Activated CD4-positive, alpha-beta T cell treated with anti-CD3 and anti-CD28 coated beads, Interleukin-2, Interleukin-4, amounts not matched to agents 100 ng/mL and 50 ng/mL, durations not matched to agents 16 hours and 8 hours (primary cell): Measurements from ENCODE around the gene PAQR5.
"Not testable (repeated sequence)": the region's sequence is repeated elsewhere in the genome, so short reads cannot be mapped to it uniquely, and the experiment has no call there.

Source experiments
- DNase-seq: peaks from one replicate; pipeline ENCODE4 v3.0.0-alpha.2; 2020; ENCODE audit warnings: low spot score

Gene PAQR5

DNA sequence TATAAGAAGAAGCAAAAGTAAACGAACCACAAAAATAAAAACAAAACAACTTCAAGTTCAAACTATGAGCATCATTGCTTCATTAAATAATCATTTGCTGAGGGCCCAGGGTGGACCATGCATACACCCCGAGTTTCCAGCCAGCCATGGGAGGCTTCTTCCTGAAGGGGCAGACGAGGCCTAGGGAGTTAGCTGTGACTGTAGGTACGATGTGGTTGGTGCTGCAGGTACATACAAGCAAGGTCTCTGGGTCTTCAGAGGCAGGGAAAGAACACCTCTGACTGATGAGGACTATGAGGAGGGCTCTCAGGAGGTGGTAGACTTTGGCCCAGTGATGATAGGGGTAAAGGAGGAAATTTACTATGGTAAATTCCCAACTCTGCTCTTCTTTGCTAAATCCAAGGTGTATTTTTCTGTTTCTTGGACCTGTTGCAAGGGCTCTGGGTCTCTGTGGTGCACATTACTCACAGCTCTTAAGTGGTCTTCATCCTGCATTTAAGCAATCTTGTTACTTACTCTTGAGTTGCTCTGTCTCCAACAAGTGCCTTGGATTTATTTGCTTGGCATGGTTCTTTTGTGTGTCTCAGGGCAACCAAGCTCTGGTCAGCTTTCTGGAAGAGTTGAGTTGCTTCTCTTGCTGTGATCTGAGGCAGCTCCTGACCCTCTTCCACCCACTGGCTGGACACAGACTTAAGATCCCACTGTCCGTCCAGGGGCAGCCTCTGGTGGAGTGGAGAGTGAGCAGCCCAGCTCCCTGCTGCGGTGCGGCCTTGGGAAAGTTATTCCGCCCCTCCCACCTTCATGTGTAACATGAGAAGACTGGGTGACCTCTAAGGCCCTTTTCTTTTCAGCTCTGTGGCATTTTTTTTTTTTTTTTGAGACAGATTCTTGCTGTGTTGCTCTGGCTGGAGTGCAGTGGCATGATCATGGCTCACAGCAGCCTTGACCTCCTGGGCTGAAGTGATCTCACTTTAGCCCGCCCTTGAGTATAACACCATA lies 59.4 kb downstream of the PAQR5 start:
- no peak for DNase-seq

GRCh38 chr15:69358850-69359249 lies 60.1 kb downstream of the PAQR5 start:
- no peak for DNase-seq

GRCh38 chr15:69359722-69360121 lies 61.0 kb downstream of the PAQR5 start:
- DNase-seq, result no peak

- no peak for DNase-seq
Measured at GRCh38 chr15:69360642-69361041, 61.9 kb downstream of the PAQR5 start.

GRCh38 chr15:69367236-69367635 lies 68.5 kb downstream of the PAQR5 start:
- DNase-seq, result no peak

DNA sequence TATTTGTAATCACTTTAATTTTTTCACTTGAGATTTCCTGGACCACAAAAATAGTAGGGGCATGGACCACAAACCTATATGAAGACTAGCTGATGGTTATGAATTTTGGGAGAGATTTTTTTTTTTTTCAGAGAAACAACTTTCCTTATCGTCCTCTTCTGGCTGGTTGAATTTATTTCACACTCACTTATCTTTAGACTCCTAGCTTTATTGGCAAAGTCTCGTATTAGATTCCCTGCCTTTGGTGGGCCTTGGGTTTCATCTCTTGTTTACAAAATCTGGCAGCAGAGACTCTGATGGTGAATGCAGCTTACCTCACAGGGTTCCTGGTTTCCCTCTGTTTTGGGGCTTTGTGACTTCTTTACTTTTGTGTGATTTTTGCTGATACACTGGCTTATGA lies 70.9 kb downstream of the PAQR5 start:
- no peak for DNase-seq

DNA sequence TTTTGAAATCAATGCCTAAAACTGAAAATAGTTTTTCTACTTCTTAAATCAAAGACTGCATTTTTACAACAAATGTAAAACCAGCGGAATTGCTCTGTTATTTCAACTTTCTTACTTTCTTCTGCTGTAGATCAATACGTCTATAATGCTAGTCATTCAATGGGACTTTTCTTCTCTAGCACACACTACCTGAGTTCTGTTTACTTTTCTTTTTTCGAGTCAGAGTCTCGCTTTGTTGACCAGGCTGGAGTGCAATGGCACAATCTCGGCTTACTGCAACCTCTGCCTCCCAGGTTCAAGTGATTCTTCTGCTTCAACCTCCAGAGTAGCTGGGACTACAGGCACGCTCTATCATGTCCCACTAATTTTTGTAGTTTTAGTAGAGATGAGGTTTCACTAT lies 74.7 kb downstream of the PAQR5 start:
- DNase-seq, result no peak

DNA sequence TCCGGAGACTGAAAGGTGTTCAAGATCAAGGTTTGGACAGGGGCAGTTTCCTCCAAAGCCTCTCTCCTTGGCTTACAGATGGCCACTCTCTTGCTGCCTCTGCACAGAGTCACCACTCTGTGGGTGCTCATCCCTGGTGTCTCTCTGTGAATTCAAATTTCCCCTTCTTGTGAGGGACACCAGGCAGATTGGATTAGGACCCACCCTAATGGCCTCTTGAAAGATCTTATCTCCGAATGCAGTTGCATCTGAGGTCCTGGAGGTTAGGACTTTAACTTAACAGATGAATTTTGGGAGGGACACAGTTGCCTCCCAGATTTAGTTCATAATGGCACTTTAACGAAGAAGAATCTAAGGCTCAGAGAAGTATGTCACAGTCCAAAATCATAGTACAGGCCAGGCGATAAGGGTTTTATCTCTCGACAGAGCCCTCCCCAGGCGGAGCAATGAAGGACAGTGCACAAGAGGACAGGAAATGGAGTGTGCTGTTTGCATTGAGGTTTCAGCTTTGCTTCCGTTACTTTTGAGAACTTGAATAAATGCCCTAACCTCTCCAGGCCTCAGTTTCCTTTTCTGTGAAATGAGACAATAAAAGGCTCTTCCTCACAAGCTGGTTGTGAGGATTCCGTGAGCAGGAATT lies 76.6 kb downstream of the PAQR5 start:
- DNase-seq, result no peak

- DNase-seq, result no peak
Measured at GRCh38 chr15:69377216-69377970, 78.7 kb downstream of the PAQR5 start.

DNA sequence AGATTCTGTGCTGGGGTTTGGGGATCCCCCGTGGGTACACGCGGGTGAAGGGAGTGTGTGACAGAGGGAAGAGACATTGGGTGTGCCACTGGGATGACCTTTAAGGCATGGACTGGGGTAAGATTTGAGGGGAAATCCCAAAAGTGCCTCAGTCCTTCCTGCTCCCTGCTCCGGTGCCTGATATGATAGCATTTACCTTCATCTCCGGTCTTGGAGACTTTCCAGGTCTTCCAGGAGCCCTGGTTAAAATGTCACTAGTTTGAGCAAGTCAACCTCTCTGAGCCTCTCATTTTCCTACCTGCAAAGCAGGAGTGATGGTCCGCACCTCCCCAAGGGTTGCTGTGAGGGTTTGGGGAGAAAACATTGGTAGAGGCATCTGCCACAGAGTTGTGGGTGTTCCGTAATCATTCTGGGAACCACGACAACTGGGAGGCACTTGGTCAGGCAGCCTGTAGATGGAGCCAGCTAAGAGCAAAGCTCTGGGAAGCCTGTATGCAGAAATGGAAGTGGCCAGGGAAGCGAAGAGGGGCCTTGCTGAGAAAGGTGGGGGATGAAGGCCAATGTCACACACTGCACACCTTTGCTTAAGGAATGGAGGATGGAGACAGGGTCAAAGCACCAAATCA lies 81.5 kb downstream of the PAQR5 start:
- DNase-seq, result no peak

- DNase-seq, result no peak
Measured at GRCh38 chr15:69380726-69381105, 82.0 kb downstream of the PAQR5 start.

- not testable (repeated sequence) for DNase-seq
Measured at GRCh38 chr15:69382176-69382575, 83.5 kb downstream of the PAQR5 start.

- not testable (repeated sequence) for DNase-seq
Measured at GRCh38 chr15:69384066-69384465, 85.4 kb downstream of the PAQR5 start.

GRCh38 chr15:69384626-69385598 lies 86.2 kb downstream of the PAQR5 start:
- DNase-seq, result no peak

- no peak for DNase-seq
Measured at GRCh38 chr15:69385831-69386230, 87.1 kb downstream of the PAQR5 start.

DNA sequence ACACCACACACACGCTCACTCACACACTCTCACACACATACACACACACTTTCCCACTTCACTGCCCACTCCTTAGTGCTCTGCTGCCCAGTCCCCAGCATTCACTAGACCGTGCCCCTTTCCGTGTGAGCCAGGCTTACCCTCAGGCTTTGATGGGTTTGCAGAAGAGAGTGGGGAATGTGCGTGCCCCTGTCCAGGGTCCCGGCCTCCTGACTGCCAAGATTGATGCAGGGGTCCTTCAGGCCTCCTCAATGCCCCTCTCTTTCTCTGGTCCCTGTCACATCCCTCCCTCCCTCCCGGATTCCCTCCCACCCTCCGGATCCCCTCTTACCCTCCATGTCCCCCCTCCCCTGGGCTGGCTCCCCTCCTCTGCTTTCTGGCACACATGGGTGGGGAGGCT lies 87.6 kb downstream of the PAQR5 start:
- no peak for DNase-seq

- DNase-seq, result no peak
Measured at GRCh38 chr15:69388260-69388705, 89.6 kb downstream of the PAQR5 start.

DNA sequence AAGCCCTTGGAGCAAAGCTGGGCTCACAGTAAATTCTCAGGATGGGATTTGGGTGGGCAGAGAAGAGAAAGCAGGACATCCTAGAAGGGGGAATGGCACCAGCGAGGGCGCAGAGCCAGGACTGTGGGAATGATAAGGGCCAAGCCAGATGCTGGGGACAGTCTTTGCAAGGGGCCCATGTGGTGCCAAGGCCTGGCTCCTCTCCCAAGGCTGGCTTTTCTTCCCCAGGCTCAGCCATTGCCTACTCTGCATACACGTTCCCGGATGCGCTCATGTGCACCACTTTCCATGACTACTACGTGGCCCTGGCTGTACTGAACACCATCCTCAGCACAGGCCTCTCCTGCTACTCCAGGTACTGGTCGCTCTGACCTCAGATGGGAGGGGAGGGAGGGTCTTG lies 90.7 kb downstream of the PAQR5 start:
- no peak for DNase-seq

- DNase-seq, result no peak
Measured at GRCh38 chr15:69390575-69390974, 91.9 kb downstream of the PAQR5 start.

DNA sequence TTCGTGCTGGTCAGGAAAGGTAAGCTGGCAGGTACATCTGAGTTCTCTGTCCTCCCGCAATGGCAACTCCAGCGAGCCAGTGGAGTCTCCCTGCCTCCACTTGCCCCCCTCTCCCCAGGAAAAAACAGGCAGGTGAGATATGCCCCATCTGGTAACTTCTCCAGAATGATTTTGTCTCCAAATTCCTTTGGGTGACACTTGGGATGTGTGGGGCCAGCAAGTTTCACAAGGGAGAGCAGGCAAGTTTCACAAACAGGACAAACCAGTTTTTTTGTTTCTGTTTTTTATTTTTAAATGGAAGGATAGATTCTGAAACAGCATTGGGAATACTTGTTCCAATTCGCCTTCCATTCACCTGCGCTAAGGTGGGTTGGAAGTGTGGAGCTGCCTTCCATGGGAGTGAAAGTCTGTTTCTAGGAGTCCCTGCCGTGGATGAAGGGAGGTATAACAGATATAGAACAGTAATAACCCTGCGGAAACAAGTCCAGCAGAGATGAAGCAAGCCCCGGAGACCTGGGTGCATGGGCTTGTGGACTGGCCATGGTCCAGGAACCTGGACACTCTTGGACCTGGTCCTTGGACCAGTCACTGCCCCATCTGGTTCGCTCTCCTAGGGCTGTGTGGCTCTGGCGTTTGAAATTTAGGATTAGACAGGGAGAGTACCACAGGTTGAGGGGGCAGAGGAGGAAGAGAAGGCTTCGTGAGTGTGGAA lies 92.5 kb downstream of the PAQR5 start:
- no peak for DNase-seq
